Left lung (tissue), 10 donors: ENCODE data around the gene PAEP. TPM values are rescaled to one million over a fixed set of nuclear protein-coding genes. Genes with fewer than 3 reads are reported as not detected.

ENCODE experiments used
- ATAC-seq: fragments of 200-7000 bp; cut with Tn5 transposase; one replicate; pipeline ENCODE4 v1.9.1; 2020; ENCODE audit warnings: moderate library complexity
- DNase-seq, 4 donors: peaks; one replicate each; pipeline ENCODE4 v3.0.0-alpha.2; 2013 to 2020
- H3K27ac ChIP-seq, 2 donors: fragments of 200-600 bp; sonication (generic) in 1 of 2; one replicate each; pipeline versions ENCODE4 v1.5.0 to v1.8.0; 2020 to 2021
- H3K27me3 ChIP-seq, 2 donors: fragments of 200-600 bp; sonication (generic) in 1 of 2; one replicate each; pipeline versions ENCODE4 v1.5.0 to v1.8.0; 2020 to 2021
- H3K36me3 ChIP-seq, 2 donors: fragments of 200-600 bp; sonication (generic) in 1 of 2; one replicate each; pipeline versions ENCODE4 v1.5.0 to v1.8.0; 2020 to 2021
- H3K4me1 ChIP-seq, 2 donors: fragments of 200-600 bp; one replicate each; pipeline ENCODE4 v1.8.0; 2021
- H3K4me3 ChIP-seq, 2 donors: fragments of 200-600 bp; sonication (generic) in 1 of 2; one replicate each; pipeline versions ENCODE4 v1.5.0 to v1.8.0; 2020 to 2021; ENCODE audit warnings: mild to moderate bottlenecking in 1 of 2
- H3K9me3 ChIP-seq, 2 donors: fragments of 200-600 bp; sonication (generic) in 1 of 2; one replicate each; pipeline versions ENCODE4 v1.5.0 to v1.8.0; 2020 to 2021
- CTCF ChIP-seq, 2 donors: fragments of 200-600 bp; sonication (generic) in 1 of 2; IDR thresholded peaks; one replicate each; pipeline versions ENCODE4 v1.5.0 to v1.8.0; 2021; ENCODE audit warnings: antibody characterized with exemption in 2 of 2
- intact Hi-C, 2 donors: fragments of 100-400 bp; cut with DNase I; formaldehyde crosslinking; loops; one replicate each; pipeline versions ENCODE4 v1.11.2 to v1.14.2; 2022
- polyA plus RNA-seq, 6 donors: library from polyadenylated mRNA; unstranded; fragments of 120-200 nt; gene quantifications; one replicate each; pipeline ENCODE4 v1.2.1, GENCODE V29; 2013; ENCODE audit not compliant: insufficient read length in 6 of 6
- total RNA-seq, 2 donors: library from RNA; stranded (reverse); fragmentation: NEBNext Ultra II Directional; extraction: Animal tissue kit (Norgen Biotek cat#: 25700); gene quantifications; one replicate each; pipeline ENCODE4 v1.2.1, GENCODE V29; 2021
- donor health status: DM: no; HTN: yes; CAD: no.
- donor health status: DM: no; HTN: no; CAD: no.

PAEP gene
- total and polyA plus RNA-seq, 8 donors = 0.39 to 4.2 TPM; not detected in 6

- H3K4me3 ChIP-seq = no peak overlapping the region
- no peak for TF ChIP-seq CTCF (IDR thresholded peaks at IDR 0.05)
- ATAC-seq = no peak
These were observed 21.6 kb downstream of the PAEP start for GRCh38 chr9:135582966-135583687.

GRCh38 chr9:135583688-135584011, 22.1 kb downstream of the PAEP start:
- Histone ChIP-seq H3K27ac (no peak overlapping the region), H3K27me3 (peaks cover 0 to 30% of the 10 kb centered on the region in 2 donors), H3K4me1 (no peaks in the 10 kb centered on the region), H3K4me3 (no peak overlapping the region), H3K9me3 (no peaks in the 10 kb centered on the region), H3K36me3 (no peaks in the 10 kb centered on the region)
- DNase-seq (no peak), ATAC-seq (no peak)
- intact Hi-C loops = no loop called here
- no peak for TF ChIP-seq CTCF (IDR thresholded peaks at IDR 0.05)

More at GRCh38 chr9:135582966-135583687, 21.6 kb downstream of the PAEP start:
- no peak overlapping the region for H3K27ac ChIP-seq
- H3K9me3 ChIP-seq = no peaks in the 10 kb centered on the region
- no peaks in the 10 kb centered on the region for H3K4me1 ChIP-seq
- intact Hi-C loops = no loop called here
- no peak for DNase-seq
- H3K27me3 ChIP-seq = peaks cover 0 to 29% of the 10 kb centered on the region in 2 donors
- H3K36me3 ChIP-seq = no peaks in the 10 kb centered on the region

- Histone ChIP-seq H3K4me3 (no peak overlapping the region), H3K36me3 (no peaks in the 10 kb centered on the region), H3K4me1 (no peaks in the 10 kb centered on the region), H3K27me3 (peaks cover 0 to 38% of the 10 kb centered on the region in 2 donors), H3K9me3 (no peaks in the 10 kb centered on the region), H3K27ac (no peak overlapping the region)
- DNase-seq = no peak
- no peak for ATAC-seq
- intact Hi-C loops = no loop called here
- TF ChIP-seq CTCF (IDR thresholded peaks at IDR 0.05) = no peak
These were observed 22.8 kb downstream of the PAEP start for GRCh38 chr9:135584371-135584770.

GRCh38 chr9:135584934-135585333, 23.4 kb downstream of the PAEP start:
- DNase-seq = no peak
- Histone ChIP-seq H3K27me3 (peaks cover 0 to 43% of the 10 kb centered on the region in 2 donors), H3K4me3 (no peak overlapping the region), H3K4me1 (no peaks in the 10 kb centered on the region), H3K36me3 (no peaks in the 10 kb centered on the region), H3K9me3 (no peaks in the 10 kb centered on the region), H3K27ac (no peak overlapping the region)
- no peak for ATAC-seq
- intact Hi-C loops = no loop called here
- TF ChIP-seq CTCF (IDR thresholded peaks at IDR 0.05) = no peak

- intact Hi-C loops = no loop called here
- no peak for TF ChIP-seq CTCF (IDR thresholded peaks at IDR 0.05)
- Histone ChIP-seq H3K4me3 (no peak overlapping the region), H3K27me3 (peaks cover 0 to 51% of the 10 kb centered on the region in 2 donors), H3K36me3 (no peaks in the 10 kb centered on the region), H3K4me1 (no peaks in the 10 kb centered on the region), H3K27ac (no peak overlapping the region), H3K9me3 (no peaks in the 10 kb centered on the region)
- ATAC-seq = no peak
- no peak for DNase-seq
These were observed 25.1 kb downstream of the PAEP start for GRCh38 chr9:135586601-135587109.
